Rectal smooth muscle tissue (tissue), 1 donor: ENCODE data around the gene SPACA6.
"Not testable (repeated sequence)": the region's sequence is repeated elsewhere in the genome, so short reads cannot be mapped to it uniquely, and the experiment has no call there.

ENCODE experiments used
- H3K27ac ChIP-seq: one replicate; pipeline ENCODE4 v1.7.0; 2013; ENCODE audit warnings: low read depth, low read length, inconsistent platforms
- H3K27me3 ChIP-seq: one replicate; pipeline ENCODE4 v1.7.0; 2013; ENCODE audit warnings: low read length; ENCODE audit not compliant: control insufficient read depth, insufficient read depth
- H3K36me3 ChIP-seq: one replicate; pipeline ENCODE4 v1.7.0; 2013; ENCODE audit warnings: low read length; ENCODE audit not compliant: control insufficient read depth, insufficient read depth
- H3K4me1 ChIP-seq: one replicate; pipeline ENCODE4 v1.7.0; 2013; ENCODE audit warnings: low read length; ENCODE audit not compliant: control insufficient read depth, insufficient read depth
- H3K4me3 ChIP-seq: one replicate; pipeline ENCODE4 v1.7.0; 2013; ENCODE audit warnings: low read length
- H3K9ac ChIP-seq: one replicate; pipeline ENCODE4 v1.7.0; 2013; ENCODE audit warnings: low read length

Gene SPACA6

DNA sequence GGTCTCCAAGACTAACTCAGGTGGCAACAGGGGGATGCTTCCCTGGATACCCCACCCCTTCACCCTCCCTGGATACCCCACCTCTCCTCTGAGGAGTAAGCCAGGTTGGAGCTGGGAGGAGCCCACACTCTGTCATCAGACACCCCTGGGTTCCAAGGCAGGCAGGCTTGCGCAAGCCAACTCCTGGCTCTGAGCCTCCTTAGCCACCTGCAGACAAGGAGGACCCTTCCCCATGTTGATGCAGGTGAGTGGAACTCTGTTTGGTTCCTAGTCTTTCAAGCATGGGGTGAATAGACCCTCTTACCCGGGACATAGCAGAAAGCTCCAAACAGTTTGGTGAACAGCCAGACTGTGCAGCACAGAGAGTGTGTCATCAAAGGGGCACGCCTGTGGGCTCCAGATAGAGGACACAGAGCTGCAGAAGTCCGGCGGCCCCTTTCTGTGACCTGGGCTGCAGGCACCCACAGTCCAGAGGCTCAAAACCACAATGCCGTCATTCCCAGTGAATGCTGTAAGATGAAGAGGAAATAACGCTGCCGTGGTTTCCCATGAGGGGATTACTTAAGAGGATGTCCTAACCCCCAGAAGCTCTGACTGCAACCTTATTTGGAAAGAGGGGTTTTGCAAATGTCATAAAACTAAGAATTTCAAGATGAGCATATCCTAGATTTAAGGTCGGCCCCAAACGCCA lies 42.8 kb downstream of the SPACA6 start:
- Histone ChIP-seq H3K9ac (no peak overlapping the region), H3K4me1 (no peaks in the 10 kb centered on the region), H3K36me3 (no peaks in the 10 kb centered on the region), H3K27ac (no peak overlapping the region), H3K4me3 (no peak overlapping the region), H3K27me3 (no peaks in the 10 kb centered on the region)

DNA sequence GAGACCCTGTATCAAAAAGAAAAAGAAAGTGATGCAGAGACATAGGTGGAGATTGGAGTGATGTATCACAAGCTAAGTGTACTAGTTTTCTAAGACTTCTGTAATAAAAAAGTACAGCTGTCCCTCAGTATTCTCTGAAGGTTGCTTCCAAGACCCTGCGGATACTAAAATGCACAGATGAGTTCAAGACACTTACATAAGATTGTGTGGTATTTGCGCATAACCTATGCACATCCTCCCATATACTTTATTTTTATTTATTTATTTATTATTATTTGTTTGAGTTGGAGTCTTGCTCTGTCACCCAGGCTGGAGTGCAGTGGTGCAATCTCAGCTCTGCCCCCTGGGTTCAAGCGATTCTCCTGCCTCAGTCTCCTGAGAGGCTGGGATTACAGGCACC lies 44.3 kb downstream of the SPACA6 start:
- no peak overlapping the region for H3K27ac ChIP-seq
- H3K9ac ChIP-seq: no peak overlapping the region
- no peaks in the 10 kb centered on the region for H3K4me1 ChIP-seq
- no peaks in the 10 kb centered on the region for H3K36me3 ChIP-seq
- H3K27me3 ChIP-seq: no peaks in the 10 kb centered on the region
- H3K4me3 ChIP-seq: no peak overlapping the region

DNA sequence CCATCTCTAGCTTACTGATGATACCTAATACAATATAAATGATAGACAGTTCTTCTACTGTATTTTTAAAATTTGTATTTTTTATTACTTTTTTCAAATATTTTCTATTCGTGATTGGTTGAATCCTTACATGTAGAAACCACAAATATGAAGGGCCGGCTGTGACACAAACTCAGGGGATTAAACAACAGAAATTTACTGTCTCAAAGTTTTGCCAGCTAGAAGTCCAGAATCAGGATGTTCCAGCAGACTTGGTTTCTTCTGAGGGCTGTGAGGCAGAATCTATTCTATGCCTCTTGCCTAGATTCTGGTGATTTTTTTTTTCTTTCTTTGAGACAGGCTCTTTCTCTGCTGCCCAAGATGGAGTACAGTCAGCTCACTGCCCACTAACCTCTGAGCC lies 44.8 kb downstream of the SPACA6 start:
- Histone ChIP-seq H3K36me3 (no peaks in the 10 kb centered on the region), H3K27ac (no peak overlapping the region), H3K27me3 (no peaks in the 10 kb centered on the region), H3K4me1 (no peaks in the 10 kb centered on the region), H3K4me3 (no peak overlapping the region), H3K9ac (no peak overlapping the region)

DNA sequence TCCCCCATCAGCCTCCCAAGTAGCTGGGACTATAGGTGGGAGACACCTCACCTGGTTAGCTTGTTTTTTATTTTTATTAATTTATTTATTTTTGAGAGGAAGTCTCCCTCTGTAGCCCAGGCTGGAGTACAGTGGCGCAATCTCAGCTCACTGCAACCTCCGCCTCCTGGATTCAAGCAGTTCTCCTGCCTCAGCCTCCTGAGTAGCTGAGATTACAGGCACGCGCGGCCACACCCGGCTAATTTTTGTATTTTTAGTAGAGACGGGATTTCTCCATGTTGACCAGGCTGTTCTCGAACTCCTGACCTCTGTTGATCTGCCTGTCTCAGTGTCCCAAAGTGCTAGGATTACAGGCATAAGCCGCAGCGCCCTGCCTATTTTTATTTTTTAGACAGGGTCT lies 45.4 kb downstream of the SPACA6 start:
- H3K4me1 ChIP-seq, H3K4me3 ChIP-seq, H3K9ac ChIP-seq, H3K27me3 ChIP-seq, H3K36me3 ChIP-seq, H3K27ac ChIP-seq: not testable (repeated sequence)

DNA sequence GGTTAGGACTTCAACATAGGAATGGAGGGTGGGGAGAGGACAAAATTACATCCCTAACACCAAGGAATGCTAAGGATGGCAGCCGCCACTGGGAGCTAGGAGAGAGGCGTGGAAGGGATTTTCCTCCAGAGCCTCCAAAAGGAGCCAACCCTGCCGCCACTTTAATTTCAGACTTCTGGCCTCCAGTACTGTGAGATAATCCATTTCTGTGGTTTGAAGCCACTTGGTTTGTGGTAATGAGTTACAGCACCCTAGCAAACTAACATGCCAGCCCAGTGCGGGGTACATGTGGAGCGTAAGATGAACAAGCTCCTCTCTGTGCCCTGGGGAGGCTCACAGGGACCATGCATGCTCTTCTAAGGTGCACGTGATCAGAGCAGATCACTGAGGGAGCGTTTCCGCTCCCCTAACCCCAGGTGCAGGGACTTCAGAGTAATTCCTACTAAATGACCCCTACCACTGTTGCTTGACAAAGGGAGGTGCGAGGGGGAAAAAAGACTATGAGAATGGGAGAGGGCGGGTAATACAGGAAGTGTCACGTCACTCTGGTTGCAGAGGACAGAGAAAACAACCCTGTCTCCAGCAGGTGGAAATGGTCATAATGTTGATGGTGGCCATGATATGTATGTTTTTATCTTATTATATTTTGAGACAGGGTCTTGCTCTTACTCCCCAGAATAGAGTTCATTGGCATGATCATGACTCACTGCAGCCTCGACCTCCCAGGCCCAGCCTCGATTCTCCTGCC lies 46.5 kb downstream of the SPACA6 start:
- Histone ChIP-seq H3K4me3 (no peak overlapping the region), H3K27ac (no peak overlapping the region), H3K9ac (no peak overlapping the region), H3K36me3 (no peaks in the 10 kb centered on the region), H3K27me3 (no peaks in the 10 kb centered on the region), H3K4me1 (no peaks in the 10 kb centered on the region)

DNA sequence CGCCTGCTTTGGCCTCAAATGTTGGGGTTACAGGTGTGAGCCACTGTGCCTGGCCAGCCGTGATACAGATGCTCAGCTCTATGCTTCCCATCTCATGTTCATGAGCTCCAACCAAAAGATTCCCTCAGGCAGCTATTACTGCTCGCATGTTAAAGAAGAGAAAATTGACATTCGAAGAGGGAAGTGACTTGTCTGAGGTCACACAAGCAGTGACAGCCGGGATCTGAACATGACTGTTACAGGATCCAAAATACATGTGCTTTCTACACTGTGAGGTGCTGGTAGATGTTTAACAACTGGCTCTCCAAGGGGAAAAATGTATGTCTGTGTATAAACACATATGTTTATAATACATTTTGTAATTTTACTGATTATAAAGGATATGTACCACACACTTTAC lies 47.2 kb downstream of the SPACA6 start:
- no peak overlapping the region for H3K27ac ChIP-seq
- H3K4me3 ChIP-seq: no peak overlapping the region
- H3K36me3 ChIP-seq: no peaks in the 10 kb centered on the region
- no peaks in the 10 kb centered on the region for H3K27me3 ChIP-seq
- H3K9ac ChIP-seq: no peak overlapping the region
- H3K4me1 ChIP-seq: no peaks in the 10 kb centered on the region

DNA sequence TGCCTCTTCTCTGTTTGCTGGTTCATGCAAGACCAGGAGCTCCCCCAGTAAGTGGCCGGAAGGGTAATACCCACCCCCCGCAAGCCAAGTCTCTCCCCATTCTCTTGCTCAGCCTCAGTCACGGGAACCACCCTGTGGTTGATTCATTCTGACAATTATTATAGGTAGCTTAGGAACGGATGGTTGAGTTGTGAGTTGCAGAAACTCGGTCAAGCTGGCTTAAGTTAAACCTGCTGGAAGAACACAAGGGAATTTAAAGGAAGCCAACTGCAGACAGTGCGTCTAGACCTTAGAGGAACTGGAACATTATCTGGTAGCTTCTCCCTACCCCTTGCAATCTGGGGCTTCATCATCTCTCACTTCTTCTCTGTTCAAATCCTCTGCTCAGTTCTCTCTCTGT lies 49.7 kb downstream of the SPACA6 start:
- H3K4me3 ChIP-seq: no peak overlapping the region
- no peaks in the 10 kb centered on the region for H3K4me1 ChIP-seq
- H3K27me3 ChIP-seq: no peaks in the 10 kb centered on the region
- H3K36me3 ChIP-seq: no peaks in the 10 kb centered on the region
- no peak overlapping the region for H3K9ac ChIP-seq
- H3K27ac ChIP-seq: no peak overlapping the region

DNA sequence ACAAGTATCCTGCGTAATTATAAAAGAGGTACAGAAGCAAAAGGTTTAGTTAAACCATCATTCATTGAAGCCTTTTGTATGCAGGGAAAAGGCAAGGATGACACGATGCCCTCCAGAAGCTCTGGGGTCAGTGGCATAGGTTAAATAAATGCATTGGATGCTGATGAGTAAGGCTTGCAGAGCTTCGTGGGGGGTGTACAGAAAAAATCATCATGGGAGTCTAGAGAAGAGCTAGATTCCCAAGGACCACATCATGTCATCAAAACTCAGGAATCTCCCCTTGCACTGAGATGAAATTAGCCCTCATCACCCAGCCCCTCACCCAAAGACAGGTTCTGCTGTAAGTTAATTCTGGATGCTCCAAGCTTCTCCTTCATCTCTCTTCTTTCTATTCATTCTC lies 50.3 kb downstream of the SPACA6 start:
- no peak overlapping the region for H3K9ac ChIP-seq
- H3K27ac ChIP-seq: no peak overlapping the region
- no peaks in the 10 kb centered on the region for H3K27me3 ChIP-seq
- H3K4me1 ChIP-seq: no peaks in the 10 kb centered on the region
- H3K4me3 ChIP-seq: no peak overlapping the region
- no peaks in the 10 kb centered on the region for H3K36me3 ChIP-seq

DNA sequence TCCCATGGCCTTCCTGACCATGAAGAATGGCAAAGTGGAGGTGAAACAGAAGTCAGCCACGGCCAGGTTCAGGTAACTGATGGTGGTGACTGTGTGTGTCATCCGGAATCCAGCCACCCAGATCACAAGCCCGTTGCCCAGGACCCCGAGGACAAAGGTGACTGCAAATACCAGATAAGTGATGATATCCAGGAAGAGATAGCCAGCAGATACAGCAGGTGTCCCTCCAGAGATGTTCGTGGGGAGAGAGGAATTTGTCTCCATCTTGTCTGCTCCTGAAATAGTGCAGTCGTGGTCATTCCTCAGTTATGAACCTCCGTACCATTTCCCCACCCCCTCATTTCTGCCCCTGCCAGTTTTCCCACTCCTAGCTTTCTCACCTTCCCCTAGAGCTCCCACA lies 53.6 kb downstream of the SPACA6 start:
- no peaks in the 10 kb centered on the region for H3K4me1 ChIP-seq
- H3K27me3 ChIP-seq: no peaks in the 10 kb centered on the region
- H3K27ac ChIP-seq: no peak overlapping the region
- H3K4me3 ChIP-seq: no peak overlapping the region
- no peaks in the 10 kb centered on the region for H3K36me3 ChIP-seq
- no peak overlapping the region for H3K9ac ChIP-seq

DNA sequence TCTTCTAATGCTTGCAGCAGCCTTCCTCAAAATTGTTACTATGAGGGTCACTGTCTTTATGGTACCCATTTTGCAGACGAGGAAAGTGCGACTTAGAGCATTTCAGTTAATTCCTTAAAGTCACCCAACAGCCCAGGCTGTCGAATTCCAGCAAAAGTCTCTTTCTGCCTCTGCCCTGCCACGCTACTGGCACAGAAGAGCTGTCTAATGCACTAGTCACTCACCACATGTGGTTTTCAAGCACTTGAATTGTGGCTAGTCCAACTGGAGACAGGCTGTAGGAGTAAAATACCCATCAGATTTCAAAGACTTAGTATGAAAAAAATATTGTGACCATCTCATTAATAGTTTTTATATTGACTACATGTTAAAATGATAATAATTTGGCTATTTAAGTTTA lies 56.8 kb downstream of the SPACA6 start:
- Histone ChIP-seq H3K4me1 (no peaks in the 10 kb centered on the region), H3K27ac (no peak overlapping the region)

DNA sequence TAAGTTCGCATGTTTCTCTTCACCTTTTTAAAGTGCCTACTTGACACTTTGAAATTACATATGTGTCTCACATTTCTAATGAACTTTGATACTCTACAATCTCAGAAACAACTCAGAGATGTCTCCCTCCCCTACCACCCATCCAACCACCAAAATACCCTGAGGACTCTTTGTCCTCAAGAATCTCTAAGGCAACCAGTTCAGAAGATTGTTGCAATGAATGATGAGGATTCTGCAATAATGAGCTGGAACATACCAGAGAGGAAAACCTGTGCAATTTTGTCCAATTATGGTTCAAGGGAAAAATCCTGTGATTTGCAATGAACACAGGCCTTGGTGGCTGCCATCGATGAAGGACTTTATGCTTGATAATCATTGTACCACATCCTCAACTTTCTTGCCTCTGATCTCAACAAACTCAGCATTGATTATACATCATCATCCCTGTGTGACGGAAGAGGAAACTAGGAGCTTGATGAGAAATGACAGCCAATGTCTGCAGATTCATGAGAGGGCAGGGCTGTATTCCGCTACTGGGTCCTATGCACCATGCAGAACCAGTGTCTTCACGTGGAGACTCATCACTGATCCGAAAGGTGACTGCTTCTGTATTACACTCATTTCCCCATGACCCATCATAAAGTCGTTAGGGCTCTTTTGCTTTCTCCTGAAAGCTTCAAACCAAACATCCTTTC lies 57.4 kb downstream of the SPACA6 start:
- Histone ChIP-seq H3K4me3 (no peak overlapping the region), H3K27me3 (no peaks in the 10 kb centered on the region), H3K4me1 (no peaks in the 10 kb centered on the region), H3K9ac (no peak overlapping the region), H3K36me3 (no peaks in the 10 kb centered on the region), H3K27ac (no peak overlapping the region)

More for the DNA sequence above, 56.8 kb downstream of the SPACA6 start:
- no peak overlapping the region for H3K9ac ChIP-seq
- no peaks in the 10 kb centered on the region for H3K27me3 ChIP-seq
- H3K36me3 ChIP-seq: no peaks in the 10 kb centered on the region
- H3K4me3 ChIP-seq: no peak overlapping the region

DNA sequence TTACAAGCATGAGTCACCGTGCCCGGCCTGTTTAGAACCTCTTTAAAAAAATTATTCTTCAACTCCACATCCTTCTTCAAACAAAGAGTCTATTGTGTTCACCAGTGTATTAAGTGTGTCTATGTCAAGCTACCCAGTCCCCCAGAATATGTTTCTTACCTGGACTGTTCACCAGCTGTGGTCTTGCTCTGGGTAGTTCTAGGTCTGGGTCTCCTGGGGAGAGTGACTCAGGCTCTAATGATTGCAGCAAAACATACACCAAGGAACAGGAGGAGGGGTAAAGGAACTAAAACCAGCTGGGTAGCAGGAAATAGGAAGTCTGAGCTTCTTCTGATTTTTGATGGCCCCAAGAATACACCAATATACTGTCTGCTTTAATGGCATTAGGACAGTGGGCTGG lies 58.5 kb downstream of the SPACA6 start, which contains the start of gene FPR1:
TSS of gene FPR1 (minus strand) at position 224 of the 400 bp plus-strand sequence. CDS start 4,884 bp downstream, outside the sequence.
- Histone ChIP-seq H3K4me1 (no peaks in the 10 kb centered on the region), H3K36me3 (no peaks in the 10 kb centered on the region), H3K4me3 (no peak within 1 kb of the TSS), H3K9ac (no peak within 1 kb of the TSS), H3K27ac (no peak within 1 kb of the TSS), H3K27me3 (no peaks in the 10 kb centered on the region)
